ENCODE results near the gene VEGFC.

Gene VEGFC

GRCh38 chr4:176794651-176795050 is 1.9 kb upstream of the VEGFC start:
- H3K36me3 ChIP-seq (ENCODE audit: control insufficient read depth, insufficient read depth, low read length, severe bottlenecking) = no peaks in the 10 kb centered on the region
- peak overlapping the region; percentile 24 for H3K4me3 ChIP-seq (ENCODE audit: low read length)
- peaks cover 32% of the 10 kb centered on the region for H3K4me1 ChIP-seq (ENCODE audit: control insufficient read depth, insufficient read depth, low read length)
- H3K27me3 ChIP-seq (replicated peaks; ENCODE audit: control insufficient read depth, insufficient read depth, low read length) = no peaks in the 10 kb centered on the region
- DNase-seq (ENCODE audit: low read depth) = no peak
- H3K9ac ChIP-seq (ENCODE audit: low read length) = no peak overlapping the region
- H3K9me3 ChIP-seq (ENCODE audit: control insufficient read depth, low read length) = no peaks in the 10 kb centered on the region

- Histone ChIP-seq H3K27me3 (replicated peaks; ENCODE audit: control insufficient read depth, insufficient read depth, low read length) (no peaks in the 10 kb centered on the region), H3K9me3 (ENCODE audit: control insufficient read depth, low read length) (no peaks in the 10 kb centered on the region), H3K9ac (ENCODE audit: low read length) (no peak overlapping the region), H3K4me1 (ENCODE audit: control insufficient read depth, insufficient read depth, low read length) (peaks cover 37% of the 10 kb centered on the region), H3K36me3 (ENCODE audit: control insufficient read depth, insufficient read depth, low read length, severe bottlenecking) (no peaks in the 10 kb centered on the region), H3K4me3 (ENCODE audit: low read length) (peak overlapping the region; percentile 24)
- peak; percentile 87 for DNase-seq (ENCODE audit: low read depth)
These were observed 1.4 kb upstream of the VEGFC start for GRCh38 chr4:176794151-176794550.

GRCh38 chr4:176793060-176793605 is 411 bp upstream of the VEGFC start:
- Histone ChIP-seq H3K4me1 (ENCODE audit: control insufficient read depth, insufficient read depth, low read length) (peaks cover 44% of the 10 kb centered on the region), H3K4me3 (ENCODE audit: low read length) (peak overlapping the region; percentile 60), H3K36me3 (ENCODE audit: control insufficient read depth, insufficient read depth, low read length, severe bottlenecking) (no peaks in the 10 kb centered on the region), H3K27me3 (replicated peaks; ENCODE audit: control insufficient read depth, insufficient read depth, low read length) (no peaks in the 10 kb centered on the region), H3K9me3 (ENCODE audit: control insufficient read depth, low read length) (no peaks in the 10 kb centered on the region), H3K9ac (ENCODE audit: low read length) (peak overlapping the region; percentile 59)
- no peak for DNase-seq (ENCODE audit: low read depth)

- H3K9ac ChIP-seq (ENCODE audit: low read length) = peak overlapping the region; percentile 92
- H3K9me3 ChIP-seq (ENCODE audit: control insufficient read depth, low read length) = no peaks in the 10 kb centered on the region
- H3K27me3 ChIP-seq (replicated peaks; ENCODE audit: control insufficient read depth, insufficient read depth, low read length) = no peaks in the 10 kb centered on the region
- peak; percentile 79 for DNase-seq (ENCODE audit: low read depth)
- H3K4me1 ChIP-seq (ENCODE audit: control insufficient read depth, insufficient read depth, low read length) = peaks cover 51% of the 10 kb centered on the region
- no peaks in the 10 kb centered on the region for H3K36me3 ChIP-seq (ENCODE audit: control insufficient read depth, insufficient read depth, low read length, severe bottlenecking)
- H3K4me3 ChIP-seq (ENCODE audit: low read length) = peak overlapping the region; percentile 92
These were observed 964 bp downstream of the VEGFC start for GRCh38 chr4:176791591-176792325.

- DNase-seq (ENCODE audit: low read depth) = no peak
- H3K27me3 ChIP-seq (replicated peaks; ENCODE audit: control insufficient read depth, insufficient read depth, low read length) = no peaks in the 10 kb centered on the region
These were observed 2.3 kb downstream of the VEGFC start for GRCh38 chr4:176790398-176790797.

GRCh38 chr4:176789955-176790354 is 2.8 kb downstream of the VEGFC start:
- Histone ChIP-seq H3K36me3 (ENCODE audit: control insufficient read depth, insufficient read depth, low read length, severe bottlenecking) (no peaks in the 10 kb centered on the region), H3K4me3 (ENCODE audit: low read length) (peak overlapping the region; percentile 92), H3K4me1 (ENCODE audit: control insufficient read depth, insufficient read depth, low read length) (peaks cover 58% of the 10 kb centered on the region), H3K27me3 (replicated peaks; ENCODE audit: control insufficient read depth, insufficient read depth, low read length) (no peaks in the 10 kb centered on the region), H3K9ac (ENCODE audit: low read length) (no peak overlapping the region), H3K9me3 (ENCODE audit: control insufficient read depth, low read length) (no peaks in the 10 kb centered on the region)
- DNase-seq (ENCODE audit: low read depth) = peak; percentile 79

More at GRCh38 chr4:176790398-176790797, 2.3 kb downstream of the VEGFC start:
- Histone ChIP-seq H3K9ac (ENCODE audit: low read length) (peak overlapping the region; percentile 66), H3K4me3 (ENCODE audit: low read length) (peak overlapping the region; percentile 92), H3K36me3 (ENCODE audit: control insufficient read depth, insufficient read depth, low read length, severe bottlenecking) (no peaks in the 10 kb centered on the region), H3K9me3 (ENCODE audit: control insufficient read depth, low read length) (no peaks in the 10 kb centered on the region), H3K4me1 (ENCODE audit: control insufficient read depth, insufficient read depth, low read length) (peaks cover 58% of the 10 kb centered on the region)

- no peak overlapping the region for H3K9ac ChIP-seq (ENCODE audit: low read length)
- peaks cover 50% of the 10 kb centered on the region for H3K4me1 ChIP-seq (ENCODE audit: control insufficient read depth, insufficient read depth, low read length)
- no peaks in the 10 kb centered on the region for H3K36me3 ChIP-seq (ENCODE audit: control insufficient read depth, insufficient read depth, low read length, severe bottlenecking)
- H3K4me3 ChIP-seq (ENCODE audit: low read length) = no peak overlapping the region
- H3K9me3 ChIP-seq (ENCODE audit: control insufficient read depth, low read length) = no peaks in the 10 kb centered on the region
- no peak for DNase-seq (ENCODE audit: low read depth)
- H3K27me3 ChIP-seq (replicated peaks; ENCODE audit: control insufficient read depth, insufficient read depth, low read length) = no peaks in the 10 kb centered on the region
These were observed 3.8 kb downstream of the VEGFC start for GRCh38 chr4:176788971-176789370.

GRCh38 chr4:176788248-176788647 is 4.5 kb downstream of the VEGFC start:
- Histone ChIP-seq H3K27me3 (replicated peaks; ENCODE audit: control insufficient read depth, insufficient read depth, low read length) (no peaks in the 10 kb centered on the region), H3K9me3 (ENCODE audit: control insufficient read depth, low read length) (no peaks in the 10 kb centered on the region), H3K36me3 (ENCODE audit: control insufficient read depth, insufficient read depth, low read length, severe bottlenecking) (no peaks in the 10 kb centered on the region), H3K4me1 (ENCODE audit: control insufficient read depth, insufficient read depth, low read length) (peaks cover 44% of the 10 kb centered on the region), H3K4me3 (ENCODE audit: low read length) (no peak overlapping the region), H3K9ac (ENCODE audit: low read length) (peak overlapping the region; percentile 24)
- DNase-seq (ENCODE audit: low read depth) = no peak

GRCh38 chr4:176784816-176785215 is 7.9 kb downstream of the VEGFC start:
- H3K4me1 ChIP-seq (ENCODE audit: control insufficient read depth, insufficient read depth, low read length) = peaks cover 59% of the 10 kb centered on the region
- no peaks in the 10 kb centered on the region for H3K36me3 ChIP-seq (ENCODE audit: control insufficient read depth, insufficient read depth, low read length, severe bottlenecking)
- DNase-seq (ENCODE audit: low read depth) = no peak
- H3K4me3 ChIP-seq (ENCODE audit: low read length) = no peak overlapping the region
- H3K9me3 ChIP-seq (ENCODE audit: control insufficient read depth, low read length) = no peaks in the 10 kb centered on the region
- no peaks in the 10 kb centered on the region for H3K27me3 ChIP-seq (replicated peaks; ENCODE audit: control insufficient read depth, insufficient read depth, low read length)
- H3K9ac ChIP-seq (ENCODE audit: low read length) = no peak overlapping the region

GRCh38 chr4:176782794-176783193 is 9.9 kb downstream of the VEGFC start:
- H3K9ac ChIP-seq (ENCODE audit: low read length) = peak overlapping the region; percentile 47
- peak overlapping the region; percentile 36 for H3K4me3 ChIP-seq (ENCODE audit: low read length)
- DNase-seq (ENCODE audit: low read depth) = peak; percentile 45
- H3K9me3 ChIP-seq (ENCODE audit: control insufficient read depth, low read length) = no peaks in the 10 kb centered on the region
- no peaks in the 10 kb centered on the region for H3K36me3 ChIP-seq (ENCODE audit: control insufficient read depth, insufficient read depth, low read length, severe bottlenecking)
- H3K4me1 ChIP-seq (ENCODE audit: control insufficient read depth, insufficient read depth, low read length) = peaks cover 54% of the 10 kb centered on the region
- no peaks in the 10 kb centered on the region for H3K27me3 ChIP-seq (replicated peaks; ENCODE audit: control insufficient read depth, insufficient read depth, low read length)

- Histone ChIP-seq H3K9me3 (ENCODE audit: control insufficient read depth, low read length) (no peaks in the 10 kb centered on the region), H3K4me1 (ENCODE audit: control insufficient read depth, insufficient read depth, low read length) (peaks cover 55% of the 10 kb centered on the region), H3K27me3 (replicated peaks; ENCODE audit: control insufficient read depth, insufficient read depth, low read length) (no peaks in the 10 kb centered on the region), H3K9ac (ENCODE audit: low read length) (peak overlapping the region; percentile 47), H3K36me3 (ENCODE audit: control insufficient read depth, insufficient read depth, low read length, severe bottlenecking) (no peaks in the 10 kb centered on the region), H3K4me3 (ENCODE audit: low read length) (no peak overlapping the region)
- DNase-seq (ENCODE audit: low read depth) = no peak
These were observed 10.5 kb downstream of the VEGFC start for GRCh38 chr4:176782191-176782590.
